ENCODE data around the gene AP5S1. TPM values are rescaled to one million over a fixed set of nuclear protein-coding genes. Genes with fewer than 3 reads are reported as not detected.
A peak's percentile ranks its signal among the peaks of the same experiment; 100 is the strongest.

AP5S1 gene
- total RNA-seq, 1 experiment from 2014 or later = 2.8 TPM

DNA sequence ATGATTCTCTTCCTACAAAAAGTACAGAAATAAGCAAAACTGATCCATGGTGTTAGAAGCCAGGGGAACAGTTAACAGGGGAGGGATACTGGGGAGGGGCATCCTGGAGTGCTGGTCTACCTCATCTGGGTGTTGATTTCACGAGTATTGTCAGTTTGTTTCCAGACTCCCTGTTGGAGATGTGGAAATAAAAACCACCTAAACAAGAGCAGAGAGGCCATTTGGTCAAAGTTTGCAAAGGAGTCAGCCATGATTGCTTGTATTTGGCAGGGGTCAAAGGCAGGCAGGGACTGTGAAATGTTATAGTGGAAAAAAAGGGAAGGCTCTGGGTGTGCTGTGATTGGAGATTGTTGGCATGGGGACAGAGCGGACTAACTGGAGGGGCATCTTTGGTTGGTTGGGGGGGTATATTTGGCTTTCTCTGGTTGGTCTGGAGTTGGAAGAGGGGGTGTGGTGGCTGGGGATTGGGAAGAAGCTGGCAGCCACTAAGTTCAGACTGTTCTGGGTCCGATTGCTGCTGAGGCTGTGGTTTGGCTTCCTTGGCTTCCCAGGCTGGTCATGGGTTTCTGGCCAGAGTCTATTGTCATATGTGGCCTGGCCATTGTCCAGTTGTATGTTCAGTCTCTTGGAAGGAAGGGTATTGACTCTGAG is 54.0 kb downstream of the AP5S1 start:
- H3K27me3 Mint-ChIP-seq (ENCODE audit: low read depth) = no peaks in the 10 kb centered on the region
- no peak overlapping the region for H3K4me3 Mint-ChIP-seq
- ChIA-PET POLR2A (no interaction called here), CTCF (no interaction called here)
- H3K9me3 Mint-ChIP-seq = no peaks in the 10 kb centered on the region
- H3K4me1 Mint-ChIP-seq = peaks cover 7% of the 10 kb centered on the region
- H3K27ac Mint-ChIP-seq = no peak overlapping the region
- ATAC-seq (no peak), DNase-seq (ENCODE audit: low spot score) (no peak)
- peaks cover 16% of the 10 kb centered on the region for H3K36me3 Mint-ChIP-seq
- TF ChIP-seq ATF3 (CRISPR knock-in tag; conservative IDR thresholded peaks at IDR 0.05) = no peak
- TF ChIP-seq ELF4 (CRISPR knock-in tag; IDR thresholded peaks at IDR 0.05; ENCODE audit: low read depth) = no peak
- TF ChIP-seq, protein P1, sequence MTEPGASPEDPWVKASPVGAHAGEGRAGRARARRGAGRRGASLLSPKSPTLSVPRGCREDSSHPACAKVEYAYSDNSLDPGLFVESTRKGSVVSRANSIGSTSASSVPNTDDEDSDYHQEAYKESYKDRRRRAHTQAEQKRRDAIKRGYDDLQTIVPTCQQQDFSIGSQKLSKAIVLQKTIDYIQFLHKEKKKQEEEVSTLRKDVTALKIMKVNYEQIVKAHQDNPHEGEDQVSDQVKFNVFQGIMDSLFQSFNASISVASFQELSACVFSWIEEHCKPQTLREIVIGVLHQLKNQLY (CRISPR knock-in tag; IDR thresholded peaks at IDR 0.05) = no peak
- no peak for TF ChIP-seq ZNF219 (CRISPR knock-in tag; IDR thresholded peaks at IDR 0.05; ENCODE audit: borderline replicate concordance)

- ATAC-seq = peak; percentile 16; the same call in 1 of the 2 replicates
- no peak overlapping the region; the same call in 1 of the 2 replicates for H3K27ac Mint-ChIP-seq
- POLR2A ChIA-PET = no interaction called here
- H3K4me3 Mint-ChIP-seq = no peak overlapping the region
- TF ChIP-seq ZNF423 (CRISPR knock-in tag; IDR thresholded peaks at IDR 0.05) (no peak), SOX15 (CRISPR knock-in tag; IDR thresholded peaks at IDR 0.05) (no peak), IRF2 (CRISPR knock-in tag; IDR thresholded peaks at IDR 0.05; ENCODE audit: borderline replicate concordance, low read depth) (no peak), ETV6 (CRISPR knock-in tag; IDR thresholded peaks at IDR 0.05) (no peak)
- TF ChIP-seq, protein P2, sequence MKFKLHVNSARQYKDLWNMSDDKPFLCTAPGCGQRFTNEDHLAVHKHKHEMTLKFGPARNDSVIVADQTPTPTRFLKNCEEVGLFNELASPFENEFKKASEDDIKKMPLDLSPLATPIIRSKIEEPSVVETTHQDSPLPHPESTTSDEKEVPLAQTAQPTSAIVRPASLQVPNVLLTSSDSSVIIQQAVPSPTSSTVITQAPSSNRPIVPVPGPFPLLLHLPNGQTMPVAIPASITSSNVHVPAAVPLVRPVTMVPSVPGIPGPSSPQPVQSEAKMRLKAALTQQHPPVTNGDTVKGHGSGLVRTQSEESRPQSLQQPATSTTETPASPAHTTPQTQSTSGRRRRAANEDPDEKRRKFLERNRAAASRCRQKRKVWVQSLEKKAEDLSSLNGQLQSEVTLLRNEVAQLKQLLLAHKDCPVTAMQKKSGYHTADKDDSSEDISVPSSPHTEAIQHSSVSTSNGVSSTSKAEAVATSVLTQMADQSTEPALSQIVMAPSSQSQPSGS (CRISPR knock-in tag; IDR thresholded peaks at IDR 0.05; ENCODE audit: borderline replicate concordance, low read depth) = no peak
- H3K4me1 Mint-ChIP-seq = peaks cover 7% of the 10 kb centered on the region
- no peaks in the 10 kb centered on the region for H3K9me3 Mint-ChIP-seq
- DNase-seq (ENCODE audit: low spot score) = no peak
- peaks cover 16% of the 10 kb centered on the region for H3K36me3 Mint-ChIP-seq
- H3K27me3 Mint-ChIP-seq (ENCODE audit: low read depth) = no peaks in the 10 kb centered on the region
- CTCF ChIA-PET = interaction anchor here (1.5 kb wide), 2 partner anchors 55 to 210 kb away, joined by 3 read pairs; partner anchors contain the start of gene AP5S1
Observed at GRCh38 chr20:3875378-3875974, 55.1 kb downstream of the AP5S1 start.

DNA sequence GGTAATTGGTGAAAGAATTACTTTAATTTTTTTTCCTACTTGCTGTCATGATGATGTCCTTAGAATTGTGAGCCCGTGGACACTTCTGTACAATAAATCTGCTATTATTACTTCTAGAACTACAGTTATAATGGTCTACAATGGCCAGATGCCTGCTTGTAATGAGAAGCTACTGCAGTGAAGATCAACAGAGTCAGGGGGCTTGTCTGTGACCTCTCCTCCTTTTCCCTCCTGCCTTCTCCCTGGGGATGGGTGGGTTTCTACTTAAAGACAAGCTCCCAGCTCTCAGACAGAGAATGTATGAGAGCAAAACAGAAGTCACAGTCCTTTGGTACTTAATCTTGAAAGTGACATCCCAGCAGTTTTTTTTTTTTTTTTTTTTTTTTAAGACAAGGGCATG is 55.7 kb downstream of the AP5S1 start:
- TF ChIP-seq, protein P3, sequence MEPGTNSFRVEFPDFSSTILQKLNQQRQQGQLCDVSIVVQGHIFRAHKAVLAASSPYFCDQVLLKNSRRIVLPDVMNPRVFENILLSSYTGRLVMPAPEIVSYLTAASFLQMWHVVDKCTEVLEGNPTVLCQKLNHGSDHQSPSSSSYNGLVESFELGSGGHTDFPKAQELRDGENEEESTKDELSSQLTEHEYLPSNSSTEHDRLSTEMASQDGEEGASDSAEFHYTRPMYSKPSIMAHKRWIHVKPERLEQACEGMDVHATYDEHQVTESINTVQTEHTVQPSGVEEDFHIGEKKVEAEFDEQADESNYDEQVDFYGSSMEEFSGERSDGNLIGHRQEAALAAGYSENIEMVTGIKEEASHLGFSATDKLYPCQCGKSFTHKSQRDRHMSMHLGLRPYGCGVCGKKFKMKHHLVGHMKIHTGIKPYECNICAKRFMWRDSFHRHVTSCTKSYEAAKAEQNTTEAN (CRISPR knock-in tag; IDR thresholded peaks at IDR 0.05) = no peak
- TF ChIP-seq ZNF416 (CRISPR knock-in tag; IDR thresholded peaks at IDR 0.05) (no peak), STAT6 (CRISPR knock-in tag; conservative IDR thresholded peaks at IDR 0.05; ENCODE audit: low read depth) (no peak), SP1 (CRISPR knock-in tag; conservative IDR thresholded peaks at IDR 0.05) (no peak), HMGA2 (CRISPR knock-in tag; IDR thresholded peaks at IDR 0.05) (no peak), HMGXB4 (CRISPR knock-in tag; IDR thresholded peaks at IDR 0.05) (no peak), PRRX2 (CRISPR knock-in tag; IDR thresholded peaks at IDR 0.05) (no peak), RELA (CRISPR knock-in tag; IDR thresholded peaks at IDR 0.05; ENCODE audit: borderline replicate concordance) (no peak), TCF7 (CRISPR knock-in tag; IDR thresholded peaks at IDR 0.05; ENCODE audit: low read depth) (no peak)
- ChIA-PET POLR2A (no interaction called here), CTCF (interaction anchor here (1.5 kb wide), 2 partner anchors 55 to 209 kb away, joined by 3 read pairs; partner anchors contain the start of gene AP5S1)
- ATAC-seq (no peak), DNase-seq (ENCODE audit: low spot score) (no peak)
- H3K27ac Mint-ChIP-seq = no peak overlapping the region
- H3K9me3 Mint-ChIP-seq = no peaks in the 10 kb centered on the region
- no peak overlapping the region for H3K4me3 Mint-ChIP-seq
- no peaks in the 10 kb centered on the region for H3K27me3 Mint-ChIP-seq (ENCODE audit: low read depth)
- H3K36me3 Mint-ChIP-seq = peaks cover 16% of the 10 kb centered on the region
- peaks cover 7% of the 10 kb centered on the region for H3K4me1 Mint-ChIP-seq

Data from WTC11 (cell line).